Endothelial cell of umbilical vein (primary cell): ENCODE measurements around the gene ARHGEF26.

Experiments used
- CTCF ChIP-seq, 2 donors: IDR thresholded peaks; 1 replicate in 1 of 2; 2 replicates in 1 of 2; pipeline ENCODE4 v1.5.1; 2011; ENCODE audit warnings: low read length in 2 of 2, mild to moderate bottlenecking in 2 of 2, moderate library complexity in 2 of 2, control low read depth in 1 of 2, inconsistent platforms in 1 of 2, low read depth in 1 of 2; ENCODE audit not compliant: insufficient read depth in 1 of 2; ENCODE audit errors: extremely low read depth in 1 of 2
- FOS ChIP-seq: IDR thresholded peaks from 2 replicates; pipeline ENCODE4 v1.6.1; 2011; ENCODE audit warnings: mild to moderate bottlenecking, low read length, moderate library complexity, borderline replicate concordance; ENCODE audit not compliant: insufficient read depth
- JUN ChIP-seq: IDR thresholded peaks from 2 replicates; pipeline ENCODE4 v1.6.1; 2011; ENCODE audit warnings: borderline replicate concordance, low read depth; ENCODE audit not compliant: insufficient read length, insufficient read depth
- MAX ChIP-seq: IDR thresholded peaks from 2 replicates; pipeline ENCODE4 v1.6.1; 2011; ENCODE audit not compliant: insufficient read depth, insufficient read length
- MYC ChIP-seq: IDR thresholded peaks from one replicate; pipeline ENCODE4 v1.6.1; 2011; ENCODE audit warnings: mild to moderate bottlenecking, low read depth, low read length
- POLR2A ChIP-seq: IDR thresholded peaks from 2 replicates; pipeline ENCODE4 v1.6.1; 2012; ENCODE audit warnings: low read depth, mild to moderate bottlenecking, control low read depth, low read length
- POLR2AphosphoS5 ChIP-seq: IDR thresholded peaks from 2 replicates; pipeline ENCODE4 v1.6.1; 2012; ENCODE audit warnings: low read depth, mild to moderate bottlenecking, control low read depth, low read length, moderate library complexity; ENCODE audit not compliant: insufficient read depth

- no peak for TF ChIP-seq CTCF (IDR thresholded peaks at IDR 0.05; ENCODE audit: extremely low read depth in 1 of 2, insufficient read depth in 1 of 2, low read depth in 1 of 2, low read length in 2 of 2)
- no peak for TF ChIP-seq POLR2AphosphoS5
- no peak for TF ChIP-seq MAX
- no peak for TF ChIP-seq POLR2A
- no peak for TF ChIP-seq FOS
- TF ChIP-seq JUN, result no peak
- no peak for TF ChIP-seq MYC
Observed at GRCh38 chr3:154081305-154081704, 39.9 kb upstream of the ARHGEF26 start.
